GM12874 (cell line): Measurements from ENCODE around the gene B9D2.

Experiments
- TF ChIP-seq, protein P1 (sequence below): IDR thresholded peaks from 2 replicates; pipeline ENCODE4 v1.5.1; 2011; ENCODE audit warnings: low read depth, mild to moderate bottlenecking, control low read depth, low read length, moderate library complexity; ENCODE audit not compliant: insufficient read depth

The B9D2 gene

GRCh38 chr19:41324231-41324702 lies 39.7 kb downstream of the B9D2 start:
- TF ChIP-seq, protein P1, sequence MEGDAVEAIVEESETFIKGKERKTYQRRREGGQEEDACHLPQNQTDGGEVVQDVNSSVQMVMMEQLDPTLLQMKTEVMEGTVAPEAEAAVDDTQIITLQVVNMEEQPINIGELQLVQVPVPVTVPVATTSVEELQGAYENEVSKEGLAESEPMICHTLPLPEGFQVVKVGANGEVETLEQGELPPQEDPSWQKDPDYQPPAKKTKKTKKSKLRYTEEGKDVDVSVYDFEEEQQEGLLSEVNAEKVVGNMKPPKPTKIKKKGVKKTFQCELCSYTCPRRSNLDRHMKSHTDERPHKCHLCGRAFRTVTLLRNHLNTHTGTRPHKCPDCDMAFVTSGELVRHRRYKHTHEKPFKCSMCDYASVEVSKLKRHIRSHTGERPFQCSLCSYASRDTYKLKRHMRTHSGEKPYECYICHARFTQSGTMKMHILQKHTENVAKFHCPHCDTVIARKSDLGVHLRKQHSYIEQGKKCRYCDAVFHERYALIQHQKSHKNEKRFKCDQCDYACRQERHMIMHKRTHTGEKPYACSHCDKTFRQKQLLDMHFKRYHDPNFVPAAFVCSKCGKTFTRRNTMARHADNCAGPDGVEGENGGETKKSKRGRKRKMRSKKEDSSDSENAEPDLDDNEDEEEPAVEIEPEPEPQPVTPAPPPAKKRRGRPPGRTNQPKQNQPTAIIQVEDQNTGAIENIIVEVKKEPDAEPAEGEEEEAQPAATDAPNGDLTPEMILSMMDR = no peak

GRCh38 chr19:41323430-41324125 lies 40.4 kb downstream of the B9D2 start:
- TF ChIP-seq, protein P1 = no peak

- TF ChIP-seq, protein P1 = no peak
Observed at GRCh38 chr19:41323023-41323422, 40.9 kb downstream of the B9D2 start.

GRCh38 chr19:41322451-41322850 lies 41.5 kb downstream of the B9D2 start:
- TF ChIP-seq, protein P1 = no peak

DNA sequence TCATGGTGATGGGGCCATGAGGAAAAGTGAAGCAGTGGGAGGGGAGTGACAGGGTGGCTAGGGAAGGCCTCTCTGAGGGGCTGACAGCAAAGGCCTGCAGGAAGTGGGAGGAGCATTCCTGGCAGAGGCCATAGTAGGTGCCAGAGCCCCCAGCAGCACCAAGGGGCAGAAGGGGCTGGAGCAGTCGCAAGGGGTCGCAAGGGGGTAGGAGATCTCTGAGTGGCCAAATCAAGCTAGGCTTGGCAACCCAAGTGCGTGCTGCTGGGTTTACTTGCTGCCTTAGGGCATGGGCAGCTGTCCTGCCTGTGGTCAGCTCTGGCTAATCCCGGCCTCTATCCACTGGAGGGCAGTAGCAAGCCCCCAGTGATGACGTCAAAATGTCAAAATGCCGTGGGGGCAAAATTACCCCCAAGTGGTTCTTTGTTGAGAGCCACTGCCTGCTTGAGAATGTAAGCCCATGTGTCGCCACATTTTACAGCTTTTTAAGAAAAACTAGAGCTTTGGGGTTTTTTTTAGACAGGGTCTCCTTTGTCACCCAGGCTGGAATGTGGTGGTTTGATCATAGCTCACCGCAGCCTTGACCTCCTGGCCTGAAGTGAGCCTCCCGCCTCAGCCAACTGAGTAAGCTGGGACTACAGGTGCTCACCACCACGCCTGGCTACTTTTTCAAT lies 42.2 kb downstream of the B9D2 start:
- TF ChIP-seq, protein P1 = peak; percentile 47

DNA sequence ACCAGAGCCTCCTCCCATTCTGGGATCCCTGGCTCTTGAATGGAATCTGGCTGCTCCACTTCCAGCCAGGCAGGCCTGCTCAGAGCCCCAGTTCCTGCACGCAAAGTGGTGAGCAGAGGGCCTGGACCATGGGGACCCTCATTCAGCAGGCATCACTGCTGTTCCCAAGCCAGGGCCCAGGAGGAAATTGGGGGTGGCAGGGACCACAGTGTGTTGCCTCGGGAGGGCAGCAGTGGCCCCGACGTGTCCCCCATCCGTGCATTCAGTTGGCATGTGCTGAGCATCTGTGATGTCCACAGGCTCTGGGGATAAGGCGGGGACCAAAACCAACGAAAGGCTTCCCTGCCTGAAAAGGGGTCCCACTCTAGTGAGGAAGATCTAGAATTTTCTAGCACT lies 42.7 kb downstream of the B9D2 start:
- TF ChIP-seq, protein P1 = no peak

- TF ChIP-seq, protein P1 = no peak
Observed at GRCh38 chr19:41320568-41320967, 43.4 kb downstream of the B9D2 start.
